ENCODE measurements around the gene EIF3C.
"Not testable (repeated sequence)": the region's sequence is repeated elsewhere in the genome, so short reads cannot be mapped to it uniquely, and the experiment has no call there.

DNA sequence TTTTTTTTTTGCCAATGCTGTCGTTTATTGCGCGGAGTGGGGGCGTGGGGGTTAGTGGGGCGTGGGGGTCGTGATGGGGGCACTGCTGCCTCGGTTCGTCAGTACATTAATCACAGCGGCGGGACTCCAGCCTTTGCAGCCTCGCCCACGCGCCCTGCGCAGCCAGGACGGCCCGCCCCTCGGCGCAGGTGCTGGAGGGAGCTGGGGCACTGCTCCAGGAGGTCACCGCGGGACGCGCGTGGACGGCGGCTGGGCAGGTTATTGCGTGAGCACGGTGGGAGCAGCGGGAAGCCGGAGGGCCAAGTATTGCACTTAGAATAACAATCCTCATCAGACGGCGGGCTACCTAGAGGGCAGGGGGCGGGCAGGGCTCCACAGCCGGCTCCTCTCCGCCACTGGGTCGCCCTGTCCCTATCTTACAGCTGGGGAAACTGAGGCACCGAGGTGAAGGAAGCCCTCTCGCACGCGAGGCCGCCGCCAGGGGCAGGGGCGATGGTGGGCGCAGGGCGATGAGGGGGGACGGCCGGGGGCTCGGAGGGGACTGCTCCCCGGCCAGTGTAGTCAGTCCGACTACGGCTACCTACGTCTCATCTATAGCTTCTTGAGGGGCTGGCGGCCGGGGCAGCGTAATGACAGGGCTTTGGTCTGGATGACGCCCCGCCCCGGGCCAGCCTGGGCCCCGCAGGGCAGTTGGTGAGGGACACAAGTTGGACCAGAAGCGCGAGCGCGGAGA, 35.5 kb downstream of the EIF3C start:
- TF ChIP-seq, protein P1, sequence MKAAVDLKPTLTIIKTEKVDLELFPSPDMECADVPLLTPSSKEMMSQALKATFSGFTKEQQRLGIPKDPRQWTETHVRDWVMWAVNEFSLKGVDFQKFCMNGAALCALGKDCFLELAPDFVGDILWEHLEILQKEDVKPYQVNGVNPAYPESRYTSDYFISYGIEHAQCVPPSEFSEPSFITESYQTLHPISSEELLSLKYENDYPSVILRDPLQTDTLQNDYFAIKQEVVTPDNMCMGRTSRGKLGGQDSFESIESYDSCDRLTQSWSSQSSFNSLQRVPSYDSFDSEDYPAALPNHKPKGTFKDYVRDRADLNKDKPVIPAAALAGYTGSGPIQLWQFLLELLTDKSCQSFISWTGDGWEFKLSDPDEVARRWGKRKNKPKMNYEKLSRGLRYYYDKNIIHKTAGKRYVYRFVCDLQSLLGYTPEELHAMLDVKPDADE (IDR thresholded peaks at IDR 0.05), result not testable (repeated sequence)
- TF ChIP-seq, protein P2, sequence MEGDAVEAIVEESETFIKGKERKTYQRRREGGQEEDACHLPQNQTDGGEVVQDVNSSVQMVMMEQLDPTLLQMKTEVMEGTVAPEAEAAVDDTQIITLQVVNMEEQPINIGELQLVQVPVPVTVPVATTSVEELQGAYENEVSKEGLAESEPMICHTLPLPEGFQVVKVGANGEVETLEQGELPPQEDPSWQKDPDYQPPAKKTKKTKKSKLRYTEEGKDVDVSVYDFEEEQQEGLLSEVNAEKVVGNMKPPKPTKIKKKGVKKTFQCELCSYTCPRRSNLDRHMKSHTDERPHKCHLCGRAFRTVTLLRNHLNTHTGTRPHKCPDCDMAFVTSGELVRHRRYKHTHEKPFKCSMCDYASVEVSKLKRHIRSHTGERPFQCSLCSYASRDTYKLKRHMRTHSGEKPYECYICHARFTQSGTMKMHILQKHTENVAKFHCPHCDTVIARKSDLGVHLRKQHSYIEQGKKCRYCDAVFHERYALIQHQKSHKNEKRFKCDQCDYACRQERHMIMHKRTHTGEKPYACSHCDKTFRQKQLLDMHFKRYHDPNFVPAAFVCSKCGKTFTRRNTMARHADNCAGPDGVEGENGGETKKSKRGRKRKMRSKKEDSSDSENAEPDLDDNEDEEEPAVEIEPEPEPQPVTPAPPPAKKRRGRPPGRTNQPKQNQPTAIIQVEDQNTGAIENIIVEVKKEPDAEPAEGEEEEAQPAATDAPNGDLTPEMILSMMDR (conservative IDR thresholded peaks at IDR 0.05; ENCODE audit: low read depth in 2 of 2), result not testable (repeated sequence)
- not testable (repeated sequence) for TF ChIP-seq EZH2 (IDR thresholded peaks at IDR 0.05; ENCODE audit: low read depth, unreplicated experiment); STAT1 (IDR thresholded peaks at IDR 0.05; ENCODE audit: unreplicated experiment); EZH2phosphoT487 (IDR thresholded peaks at IDR 0.05; ENCODE audit: unreplicated experiment); POLR2AphosphoS5 (IDR thresholded peaks at IDR 0.05; ENCODE audit: low read depth); NANOG (IDR thresholded peaks at IDR 0.05; ENCODE audit: borderline replicate concordance); ZNF114 (CRISPR knock-in tag; IDR thresholded peaks at IDR 0.05); ZNF331 (CRISPR knock-in tag; IDR thresholded peaks at IDR 0.05; ENCODE audit: low read depth); CREB1 (CRISPR knock-in tag; IDR thresholded peaks at IDR 0.05; ENCODE audit: low read depth)
- TF ChIP-seq, protein P3, sequence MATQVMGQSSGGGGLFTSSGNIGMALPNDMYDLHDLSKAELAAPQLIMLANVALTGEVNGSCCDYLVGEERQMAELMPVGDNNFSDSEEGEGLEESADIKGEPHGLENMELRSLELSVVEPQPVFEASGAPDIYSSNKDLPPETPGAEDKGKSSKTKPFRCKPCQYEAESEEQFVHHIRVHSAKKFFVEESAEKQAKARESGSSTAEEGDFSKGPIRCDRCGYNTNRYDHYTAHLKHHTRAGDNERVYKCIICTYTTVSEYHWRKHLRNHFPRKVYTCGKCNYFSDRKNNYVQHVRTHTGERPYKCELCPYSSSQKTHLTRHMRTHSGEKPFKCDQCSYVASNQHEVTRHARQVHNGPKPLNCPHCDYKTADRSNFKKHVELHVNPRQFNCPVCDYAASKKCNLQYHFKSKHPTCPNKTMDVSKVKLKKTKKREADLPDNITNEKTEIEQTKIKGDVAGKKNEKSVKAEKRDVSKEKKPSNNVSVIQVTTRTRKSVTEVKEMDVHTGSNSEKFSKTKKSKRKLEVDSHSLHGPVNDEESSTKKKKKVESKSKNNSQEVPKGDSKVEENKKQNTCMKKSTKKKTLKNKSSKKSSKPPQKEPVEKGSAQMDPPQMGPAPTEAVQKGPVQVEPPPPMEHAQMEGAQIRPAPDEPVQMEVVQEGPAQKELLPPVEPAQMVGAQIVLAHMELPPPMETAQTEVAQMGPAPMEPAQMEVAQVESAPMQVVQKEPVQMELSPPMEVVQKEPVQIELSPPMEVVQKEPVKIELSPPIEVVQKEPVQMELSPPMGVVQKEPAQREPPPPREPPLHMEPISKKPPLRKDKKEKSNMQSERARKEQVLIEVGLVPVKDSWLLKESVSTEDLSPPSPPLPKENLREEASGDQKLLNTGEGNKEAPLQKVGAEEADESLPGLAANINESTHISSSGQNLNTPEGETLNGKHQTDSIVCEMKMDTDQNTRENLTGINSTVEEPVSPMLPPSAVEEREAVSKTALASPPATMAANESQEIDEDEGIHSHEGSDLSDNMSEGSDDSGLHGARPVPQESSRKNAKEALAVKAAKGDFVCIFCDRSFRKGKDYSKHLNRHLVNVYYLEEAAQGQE (IDR thresholded peaks at IDR 0.05; ENCODE audit: unreplicated experiment), result not testable (repeated sequence)
- TF ChIP-seq, protein P4, sequence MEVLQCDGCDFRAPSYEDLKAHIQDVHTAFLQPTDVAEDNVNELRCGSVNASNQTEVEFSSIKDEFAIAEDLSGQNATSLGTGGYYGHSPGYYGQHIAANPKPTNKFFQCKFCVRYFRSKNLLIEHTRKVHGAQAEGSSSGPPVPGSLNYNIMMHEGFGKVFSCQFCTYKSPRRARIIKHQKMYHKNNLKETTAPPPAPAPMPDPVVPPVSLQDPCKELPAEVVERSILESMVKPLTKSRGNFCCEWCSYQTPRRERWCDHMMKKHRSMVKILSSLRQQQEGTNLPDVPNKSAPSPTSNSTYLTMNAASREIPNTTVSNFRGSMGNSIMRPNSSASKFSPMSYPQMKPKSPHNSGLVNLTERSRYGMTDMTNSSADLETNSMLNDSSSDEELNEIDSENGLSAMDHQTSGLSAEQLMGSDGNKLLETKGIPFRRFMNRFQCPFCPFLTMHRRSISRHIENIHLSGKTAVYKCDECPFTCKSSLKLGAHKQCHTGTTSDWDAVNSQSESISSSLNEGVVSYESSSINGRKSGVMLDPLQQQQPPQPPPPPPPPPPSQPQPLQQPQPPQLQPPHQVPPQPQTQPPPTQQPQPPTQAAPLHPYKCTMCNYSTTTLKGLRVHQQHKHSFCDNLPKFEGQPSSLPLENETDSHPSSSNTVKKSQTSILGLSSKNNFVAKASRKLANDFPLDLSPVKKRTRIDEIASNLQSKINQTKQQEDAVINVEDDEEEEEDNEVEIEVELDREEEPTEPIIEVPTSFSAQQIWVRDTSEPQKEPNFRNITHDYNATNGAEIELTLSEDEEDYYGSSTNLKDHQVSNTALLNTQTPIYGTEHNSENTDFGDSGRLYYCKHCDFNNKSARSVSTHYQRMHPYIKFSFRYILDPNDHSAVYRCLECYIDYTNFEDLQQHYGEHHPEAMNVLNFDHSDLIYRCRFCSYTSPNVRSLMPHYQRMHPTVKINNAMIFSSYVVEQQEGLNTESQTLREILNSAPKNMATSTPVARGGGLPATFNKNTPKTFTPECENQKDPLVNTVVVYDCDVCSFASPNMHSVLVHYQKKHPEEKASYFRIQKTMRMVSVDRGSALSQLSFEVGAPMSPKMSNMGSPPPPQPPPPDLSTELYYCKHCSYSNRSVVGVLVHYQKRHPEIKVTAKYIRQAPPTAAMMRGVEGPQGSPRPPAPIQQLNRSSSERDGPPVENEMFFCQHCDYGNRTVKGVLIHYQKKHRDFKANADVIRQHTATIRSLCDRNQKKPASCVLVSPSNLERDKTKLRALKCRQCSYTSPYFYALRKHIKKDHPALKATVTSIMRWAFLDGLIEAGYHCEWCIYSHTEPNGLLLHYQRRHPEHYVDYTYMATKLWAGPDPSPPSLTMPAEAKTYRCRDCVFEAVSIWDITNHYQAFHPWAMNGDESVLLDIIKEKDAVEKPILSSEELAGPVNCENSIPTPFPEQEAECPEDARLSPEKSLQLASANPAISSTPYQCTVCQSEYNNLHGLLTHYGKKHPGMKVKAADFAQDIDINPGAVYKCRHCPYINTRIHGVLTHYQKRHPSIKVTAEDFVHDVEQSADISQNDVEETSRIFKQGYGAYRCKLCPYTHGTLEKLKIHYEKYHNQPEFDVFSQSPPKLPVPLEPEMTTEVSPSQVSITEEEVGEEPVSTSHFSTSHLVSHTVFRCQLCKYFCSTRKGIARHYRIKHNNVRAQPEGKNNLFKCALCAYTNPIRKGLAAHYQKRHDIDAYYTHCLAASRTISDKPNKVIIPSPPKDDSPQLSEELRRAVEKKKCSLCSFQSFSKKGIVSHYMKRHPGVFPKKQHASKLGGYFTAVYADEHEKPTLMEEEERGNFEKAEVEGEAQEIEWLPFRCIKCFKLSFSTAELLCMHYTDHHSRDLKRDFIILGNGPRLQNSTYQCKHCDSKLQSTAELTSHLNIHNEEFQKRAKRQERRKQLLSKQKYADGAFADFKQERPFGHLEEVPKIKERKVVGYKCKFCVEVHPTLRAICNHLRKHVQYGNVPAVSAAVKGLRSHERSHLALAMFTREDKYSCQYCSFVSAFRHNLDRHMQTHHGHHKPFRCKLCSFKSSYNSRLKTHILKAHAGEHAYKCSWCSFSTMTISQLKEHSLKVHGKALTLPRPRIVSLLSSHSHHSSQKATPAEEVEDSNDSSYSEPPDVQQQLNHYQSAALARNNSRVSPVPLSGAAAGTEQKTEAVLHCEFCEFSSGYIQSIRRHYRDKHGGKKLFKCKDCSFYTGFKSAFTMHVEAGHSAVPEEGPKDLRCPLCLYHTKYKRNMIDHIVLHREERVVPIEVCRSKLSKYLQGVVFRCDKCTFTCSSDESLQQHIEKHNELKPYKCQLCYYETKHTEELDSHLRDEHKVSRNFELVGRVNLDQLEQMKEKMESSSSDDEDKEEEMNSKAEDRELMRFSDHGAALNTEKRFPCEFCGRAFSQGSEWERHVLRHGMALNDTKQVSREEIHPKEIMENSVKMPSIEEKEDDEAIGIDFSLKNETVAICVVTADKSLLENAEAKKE (CRISPR knock-in tag; IDR thresholded peaks at IDR 0.05), result not testable (repeated sequence)

All from GM23338 (cell line).